ENCODE data around the gene PTGR2.
"Not testable (repeated sequence)": the region's sequence is repeated elsewhere in the genome, so short reads cannot be mapped to it uniquely, and the experiment has no call there.

The PTGR2 gene

DNA sequence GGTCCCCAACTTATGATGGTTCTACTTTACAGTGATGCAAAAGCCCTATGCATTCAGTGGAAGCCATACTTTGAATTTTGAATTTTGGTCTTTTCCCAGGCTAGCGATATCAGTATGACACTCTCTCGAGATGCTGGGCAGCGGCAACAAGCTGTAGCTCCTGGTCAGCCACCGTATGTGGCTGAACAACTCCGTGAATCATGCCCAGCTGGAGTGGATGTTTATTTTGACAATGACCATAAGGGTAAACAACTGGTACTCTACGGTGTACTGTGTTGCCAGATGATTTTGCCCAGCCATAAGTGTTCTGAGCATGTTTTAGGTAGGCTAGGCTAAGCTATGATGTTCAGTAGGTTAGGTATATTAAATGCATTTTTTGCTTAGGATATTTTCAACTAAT is 26.8 kb downstream of the PTGR2 start:
- no peak for TF ChIP-seq Cebpa-rat (IDR thresholded peaks at IDR 0.05)
- Histone ChIP-seq H3K27ac (no peak overlapping the region), H3K9ac (no peak overlapping the region), H3K4me3 (no peak overlapping the region), H3K36me3 (no peaks in the 10 kb centered on the region), H3K4me2 (no peak overlapping the region), H3K9me3 (no peaks in the 10 kb centered on the region), H3K27me3 (no peaks in the 10 kb centered on the region), H3K4me1 (no peaks in the 10 kb centered on the region), H4K20me1 (no peaks in the 10 kb centered on the region)

DNA sequence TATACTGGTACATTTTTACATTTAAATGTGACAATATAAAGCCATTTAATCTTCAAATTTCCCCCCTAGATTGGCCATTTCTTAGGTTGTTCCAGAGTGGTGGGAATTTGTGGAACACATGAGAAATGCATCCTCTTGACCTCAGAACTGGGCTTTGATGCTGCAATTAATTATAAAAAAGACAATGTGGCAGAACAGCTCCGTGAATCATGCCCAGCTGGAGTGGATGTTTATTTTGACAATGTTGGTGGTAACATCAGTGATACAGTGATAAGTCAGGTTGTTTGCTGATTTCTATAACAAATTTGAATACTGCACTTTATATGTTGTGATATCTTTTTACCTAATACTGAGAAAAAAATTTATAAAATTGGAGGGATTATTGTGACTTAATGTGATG is 27.4 kb downstream of the PTGR2 start:
- Histone ChIP-seq H3K4me2 (no peak overlapping the region), H3K4me1 (no peaks in the 10 kb centered on the region), H4K20me1 (no peaks in the 10 kb centered on the region)

DNA sequence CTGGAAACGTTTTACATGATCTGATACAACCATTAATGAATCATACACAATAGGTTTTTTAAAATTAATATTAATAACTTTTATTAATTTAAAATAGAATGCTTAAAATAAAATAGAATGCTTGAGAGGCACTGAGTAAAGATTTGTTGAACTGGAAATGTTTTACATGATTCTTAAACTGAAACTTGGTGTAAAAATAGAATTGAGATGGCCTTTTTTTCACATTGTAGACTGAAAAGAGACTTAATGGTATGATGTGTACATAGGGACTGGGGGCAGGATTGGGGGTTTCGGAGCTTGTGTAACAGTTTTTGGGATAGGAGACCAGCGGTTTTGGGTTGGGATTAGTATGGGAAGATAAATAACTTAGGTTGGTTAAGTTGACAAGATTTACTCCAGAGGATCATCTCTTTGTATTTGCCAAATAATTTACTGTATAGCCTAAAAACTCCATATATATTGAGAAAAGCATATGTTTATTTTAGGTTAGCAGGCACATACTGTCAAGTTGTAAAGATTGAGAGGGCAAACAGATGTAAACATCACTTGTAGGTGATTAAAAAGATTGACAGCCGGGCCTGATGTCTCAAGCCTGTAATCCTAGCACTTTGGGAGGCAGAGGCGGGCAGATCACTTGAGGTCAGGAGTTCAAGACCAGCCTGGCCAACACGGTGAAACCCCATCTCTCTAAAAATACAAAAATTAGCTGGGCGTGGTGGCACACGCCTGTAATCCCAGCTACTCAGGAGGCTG is 33.0 kb downstream of the PTGR2 start:
- peaks cover 28% of the 10 kb centered on the region for H4K20me1 ChIP-seq
- TF ChIP-seq Cebpa-rat (IDR thresholded peaks at IDR 0.05): no peak
- H3K4me3 ChIP-seq: no peak overlapping the region
- H3K27me3 ChIP-seq: no peaks in the 10 kb centered on the region
- H3K4me1 ChIP-seq: peaks cover 39% of the 10 kb centered on the region
- no peaks in the 10 kb centered on the region for H3K9me3 ChIP-seq
- H3K27ac ChIP-seq: no peak overlapping the region
- peak overlapping the region; percentile 82 for H3K4me2 ChIP-seq
- no peaks in the 10 kb centered on the region for H3K36me3 ChIP-seq
- H3K9ac ChIP-seq: no peak overlapping the region

More for the DNA sequence above, 27.4 kb downstream of the PTGR2 start:
- Histone ChIP-seq H3K27ac (no peak overlapping the region), H3K9ac (no peak overlapping the region), H3K27me3 (no peaks in the 10 kb centered on the region), H3K9me3 (no peaks in the 10 kb centered on the region), H3K36me3 (no peaks in the 10 kb centered on the region), H3K4me3 (no peak overlapping the region)
- no peak for TF ChIP-seq Cebpa-rat (IDR thresholded peaks at IDR 0.05)

DNA sequence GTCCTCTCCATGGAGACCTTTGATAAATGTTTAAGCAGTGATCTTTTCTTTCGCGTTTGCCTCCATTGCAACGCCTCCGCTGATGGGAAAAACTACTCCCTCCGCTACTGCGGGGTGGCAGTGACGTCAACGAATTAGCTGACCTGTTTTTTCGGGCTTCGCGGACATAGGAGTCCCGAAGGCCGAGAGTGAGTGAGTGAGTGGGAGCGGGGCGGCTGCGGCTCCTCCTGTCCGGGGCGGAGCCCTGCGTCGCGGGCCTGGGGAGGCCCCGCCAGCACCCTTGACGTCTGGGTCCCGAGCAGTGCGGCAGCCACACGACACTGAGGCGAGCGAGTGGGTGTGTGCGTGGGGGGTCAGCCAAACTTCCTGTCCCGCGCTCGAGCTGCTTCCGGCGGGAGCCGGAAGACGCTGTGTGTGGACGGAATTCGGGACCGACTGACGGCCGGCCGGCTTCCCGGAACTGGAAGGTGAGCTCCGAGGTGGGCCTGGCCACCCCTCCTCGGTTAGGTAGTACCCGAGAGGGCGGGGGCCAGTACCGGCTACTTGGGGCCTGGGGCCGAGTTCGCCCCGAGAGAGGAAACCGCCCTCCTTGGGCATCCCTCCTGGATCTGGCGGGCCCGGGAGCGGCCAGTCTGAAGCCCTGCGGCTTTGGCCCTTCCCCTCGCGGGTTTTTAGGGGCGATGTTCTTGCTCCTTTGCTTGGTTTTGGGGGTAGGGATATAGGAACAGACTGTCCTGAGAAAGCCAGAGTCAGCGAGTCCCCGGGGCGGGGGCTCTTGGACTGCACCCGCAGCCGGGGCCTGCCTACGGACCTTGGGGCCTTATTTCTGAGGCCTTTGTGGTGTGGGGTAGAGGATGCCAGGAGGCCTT is 35.1 kb downstream of the PTGR2 start, which contains the start of gene ZNF410:
TSS of gene ZNF410 (plus strand) at position 411 of the 869 bp plus-strand sequence. CDS start 5,317 bp downstream, outside the sequence.
- no peaks in the 10 kb centered on the region for H3K27me3 ChIP-seq

DNA sequence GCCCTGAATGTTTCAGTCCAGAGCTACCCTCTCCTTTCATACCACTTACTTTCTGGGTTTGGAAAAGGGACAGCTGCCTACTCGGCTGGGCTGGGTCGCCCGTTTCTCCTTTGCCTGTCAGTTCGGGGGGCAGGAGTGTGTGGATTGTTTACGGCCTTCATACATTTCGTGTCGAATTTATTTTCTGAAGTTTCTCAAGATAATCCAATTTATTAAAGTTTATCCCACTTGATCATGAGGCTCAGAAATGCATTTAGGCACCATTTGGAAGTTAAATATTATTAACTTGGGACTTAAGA is 35.6 kb downstream of the PTGR2 start:
- Histone ChIP-seq H3K27me3 (no peaks in the 10 kb centered on the region), H3K9me3 (no peaks in the 10 kb centered on the region), H3K4me1 (peaks cover 39% of the 10 kb centered on the region), H3K9ac (peak overlapping the region; percentile 88), H4K20me1 (peaks cover 54% of the 10 kb centered on the region), H3K4me3 (peak overlapping the region; percentile 82), H3K36me3 (peaks cover 10% of the 10 kb centered on the region; the same call in 1 of the 2 replicates), H3K27ac (peak overlapping the region; percentile 85), H3K4me2 (peak overlapping the region; percentile 82)
- TF ChIP-seq Cebpa-rat (IDR thresholded peaks at IDR 0.05): no peak

More for the DNA sequence above, 35.1 kb downstream of the PTGR2 start, which contains the start of gene ZNF410:
- H3K4me1 ChIP-seq: peaks cover 39% of the 10 kb centered on the region
- H3K4me2 ChIP-seq: peak within 1 kb of the TSS; percentile 82
- peak within 1 kb of the TSS; percentile 85 for H3K27ac ChIP-seq
- H3K4me3 ChIP-seq: peak within 1 kb of the TSS; percentile 82
- H3K9ac ChIP-seq: peak within 1 kb of the TSS; percentile 88
- H3K9me3 ChIP-seq: no peaks in the 10 kb centered on the region
- H4K20me1 ChIP-seq: peaks cover 49% of the 10 kb centered on the region
- no peak for TF ChIP-seq Cebpa-rat (IDR thresholded peaks at IDR 0.05)
- H3K36me3 ChIP-seq: peaks cover 6% of the 10 kb centered on the region; the same call in 1 of the 2 replicates

DNA sequence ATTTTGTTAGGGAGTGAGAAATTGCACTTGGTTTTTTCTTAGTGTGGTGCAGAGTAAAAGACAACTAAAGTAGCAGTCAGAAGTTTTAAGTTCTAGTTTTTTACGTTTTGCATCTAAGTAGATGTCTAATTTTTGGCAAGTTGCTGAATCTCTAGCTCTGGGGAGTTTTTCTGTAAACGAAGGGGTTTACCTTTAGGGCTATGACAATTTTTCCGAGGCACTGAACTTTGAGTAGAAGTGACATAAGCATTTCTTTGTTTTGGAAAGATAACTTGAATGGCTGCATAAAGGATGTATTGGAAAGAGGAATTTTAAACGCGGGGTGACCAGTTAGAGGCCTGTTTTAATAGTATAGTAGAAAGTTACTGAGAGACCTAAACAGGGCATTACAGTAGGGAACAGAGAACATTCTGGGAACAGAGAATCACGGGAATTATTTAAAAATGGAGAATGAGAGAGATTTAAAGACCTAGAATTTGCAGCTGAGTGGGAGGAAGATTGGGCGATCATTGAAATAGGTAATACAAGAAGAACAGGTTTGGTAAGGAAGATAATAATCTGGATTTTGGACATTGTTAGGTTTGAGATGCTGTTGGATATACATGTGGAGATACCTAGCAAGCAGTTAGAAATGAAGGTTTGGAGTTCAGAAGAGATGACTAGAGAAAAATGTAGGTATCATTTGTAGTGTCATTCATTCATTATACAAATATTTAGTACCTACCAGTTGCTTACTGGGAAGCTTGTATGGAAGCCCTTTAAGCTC is 36.2 kb downstream of the PTGR2 start:
- peak overlapping the region; percentile 82 for H3K4me3 ChIP-seq
- H3K27me3 ChIP-seq: no peaks in the 10 kb centered on the region
- no peak for TF ChIP-seq Cebpa-rat (IDR thresholded peaks at IDR 0.05)
- no peaks in the 10 kb centered on the region for H3K9me3 ChIP-seq
- H3K4me1 ChIP-seq: peaks cover 39% of the 10 kb centered on the region
- peak overlapping the region; percentile 85 for H3K27ac ChIP-seq
- peaks cover 59% of the 10 kb centered on the region for H4K20me1 ChIP-seq
- H3K9ac ChIP-seq: peak overlapping the region; percentile 88
- H3K36me3 ChIP-seq: peaks cover 14% of the 10 kb centered on the region; the same call in 1 of the 2 replicates
- H3K4me2 ChIP-seq: peak overlapping the region; percentile 82

DNA sequence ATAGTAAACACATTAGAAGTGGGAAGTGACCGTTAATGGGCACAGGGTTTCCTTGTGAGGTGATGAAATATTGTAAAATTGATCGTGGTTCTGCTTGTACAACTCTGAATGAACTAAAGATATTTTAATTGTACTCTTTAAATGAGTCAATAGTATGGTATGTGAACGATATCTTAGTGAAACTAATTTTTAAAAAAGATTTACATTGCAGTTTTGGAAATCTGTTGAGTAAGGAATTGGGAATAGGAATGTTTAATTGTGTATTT is 36.8 kb downstream of the PTGR2 start:
- H3K4me2 ChIP-seq: peak overlapping the region; percentile 82
- H3K9ac ChIP-seq: peak overlapping the region; percentile 88; the same call in 1 of the 2 replicates
- peaks cover 39% of the 10 kb centered on the region for H3K4me1 ChIP-seq
- no peak overlapping the region for H3K27ac ChIP-seq
- no peak for TF ChIP-seq Cebpa-rat (IDR thresholded peaks at IDR 0.05)
- H3K9me3 ChIP-seq: no peaks in the 10 kb centered on the region
- H3K36me3 ChIP-seq: peaks cover 19% of the 10 kb centered on the region
- no peak overlapping the region for H3K4me3 ChIP-seq
- peaks cover 64% of the 10 kb centered on the region for H4K20me1 ChIP-seq
- no peaks in the 10 kb centered on the region for H3K27me3 ChIP-seq

DNA sequence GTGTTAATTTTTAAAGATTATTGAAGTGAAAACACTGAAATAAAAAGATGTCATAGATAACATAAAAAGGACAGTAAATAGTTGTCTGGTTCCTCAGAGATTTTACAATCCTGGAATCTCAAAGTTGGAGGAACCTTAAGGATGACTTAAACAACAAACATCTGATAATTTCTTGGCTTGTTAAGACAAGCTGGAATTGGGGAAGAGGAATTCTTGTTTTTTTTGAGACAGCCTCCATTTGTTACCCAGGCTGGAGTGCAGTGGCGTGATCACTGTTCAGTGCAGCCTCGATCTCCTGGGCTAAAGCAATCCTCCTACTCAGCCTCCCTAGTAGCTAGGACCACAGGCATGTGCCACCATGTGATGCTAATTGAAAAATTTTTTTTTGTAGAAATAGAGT is 37.3 kb downstream of the PTGR2 start:
- Histone ChIP-seq H3K4me3 (no peak overlapping the region), H3K9me3 (no peaks in the 10 kb centered on the region), H3K27me3 (no peaks in the 10 kb centered on the region), H3K27ac (no peak overlapping the region), H3K4me2 (no peak overlapping the region), H3K36me3 (peaks cover 24% of the 10 kb centered on the region), H4K20me1 (peaks cover 70% of the 10 kb centered on the region), H3K4me1 (peaks cover 39% of the 10 kb centered on the region), H3K9ac (no peak overlapping the region)
- TF ChIP-seq Cebpa-rat (IDR thresholded peaks at IDR 0.05): no peak

DNA sequence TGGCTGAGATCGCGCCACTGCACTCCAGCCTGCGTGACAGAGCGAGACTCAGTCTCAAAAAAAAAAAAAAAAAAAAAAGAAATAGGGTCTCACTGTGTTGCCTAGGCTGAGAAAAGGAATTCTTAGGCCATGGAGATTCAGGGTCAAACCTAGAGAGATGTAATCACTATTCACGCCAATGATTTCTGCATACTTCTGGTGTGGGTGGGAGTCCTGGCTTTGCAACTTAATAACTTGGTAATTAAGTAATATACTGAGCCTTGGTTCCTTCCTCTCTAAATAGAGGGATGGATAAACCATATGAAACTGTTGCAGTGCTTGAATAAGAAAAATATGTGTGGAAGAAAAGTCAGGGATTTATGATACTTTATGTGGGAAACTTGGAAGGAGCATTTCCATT is 37.7 kb downstream of the PTGR2 start:
- Histone ChIP-seq H3K27me3 (no peaks in the 10 kb centered on the region), H3K27ac (no peak overlapping the region), H3K9ac (no peak overlapping the region), H4K20me1 (peaks cover 74% of the 10 kb centered on the region), H3K9me3 (no peaks in the 10 kb centered on the region), H3K4me3 (no peak overlapping the region), H3K36me3 (peaks cover 29% of the 10 kb centered on the region), H3K4me1 (peaks cover 39% of the 10 kb centered on the region), H3K4me2 (no peak overlapping the region)
- TF ChIP-seq Cebpa-rat (IDR thresholded peaks at IDR 0.05): no peak

DNA sequence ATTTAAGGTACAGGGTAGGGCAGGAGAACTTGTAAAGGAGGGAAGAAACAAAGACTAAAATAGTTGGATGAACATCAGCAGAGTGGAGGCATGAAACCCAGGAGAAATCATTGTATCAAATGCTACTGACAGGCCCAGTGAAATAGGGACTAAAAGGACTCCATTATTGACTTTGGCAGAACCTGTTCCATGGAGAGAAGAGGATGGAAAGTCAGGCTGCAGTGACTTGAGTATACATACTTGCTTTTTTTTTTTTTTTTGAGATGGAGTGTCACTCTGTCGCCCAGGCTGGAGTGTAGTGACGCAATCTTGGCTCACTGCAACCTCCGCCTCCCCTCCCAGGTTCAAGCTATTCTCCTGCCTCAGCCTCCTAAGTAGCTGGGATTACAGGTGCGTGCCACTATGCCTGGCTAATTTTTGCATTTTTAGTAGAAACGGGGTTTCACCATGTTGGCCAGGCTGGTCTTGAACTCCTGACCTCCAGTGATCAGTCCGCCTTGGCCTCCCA is 42.6 kb downstream of the PTGR2 start:
- H3K27ac ChIP-seq, H3K9ac ChIP-seq, H3K4me1 ChIP-seq, H3K4me3 ChIP-seq, H3K4me2 ChIP-seq, H3K9me3 ChIP-seq, H3K27me3 ChIP-seq: not testable (repeated sequence)
- H3K36me3 ChIP-seq: peaks cover 77% of the 10 kb centered on the region
- H4K20me1 ChIP-seq: peaks cover 72% of the 10 kb centered on the region
